HEK293T (cell line): ENCODE measurements around the gene ASPRV1.

Source experiments
- ARNT ChIP-seq: fragments of 450-650 bp; IDR thresholded peaks from 2 replicates; pipeline ENCODE4 v1.6.1; 2017; ENCODE audit warnings: mild to moderate bottlenecking
- ELF4 ChIP-seq: fragments of 450-650 bp; IDR thresholded peaks from 2 replicates; pipeline ENCODE4 v1.6.1; 2017; ENCODE audit warnings: antibody characterized with exemption
- FOXA1 ChIP-seq: fragments of 450-650 bp; IDR thresholded peaks from 2 replicates; pipeline ENCODE4 v1.6.1; 2016; ENCODE audit warnings: mild to moderate bottlenecking

DNA sequence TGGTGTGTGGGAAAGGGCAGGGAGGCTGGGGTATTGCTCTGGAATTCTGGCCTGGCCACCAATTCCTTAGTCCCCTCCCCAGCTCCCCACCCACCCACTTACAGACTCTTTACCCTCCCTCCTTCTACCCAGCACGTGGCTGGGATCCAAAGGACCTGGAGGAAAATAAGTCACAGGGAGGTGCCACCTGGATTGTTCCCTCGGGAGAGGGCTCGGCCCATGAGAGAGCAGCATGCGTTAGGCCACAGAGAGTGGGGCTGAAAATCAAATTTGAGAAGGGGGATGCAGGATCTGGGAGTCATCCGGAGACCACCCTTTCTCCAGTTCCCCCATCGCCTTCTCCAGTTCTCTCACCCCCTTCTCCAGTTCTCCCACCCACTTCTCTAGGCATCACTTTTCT is 3.0 kb downstream of the ASPRV1 start:
- no peak for TF ChIP-seq ARNT
- no peak for TF ChIP-seq FOXA1
- no peak for TF ChIP-seq ELF4
